GM19438 (cell line): ENCODE measurements around the gene CYP11A1.

Experiments used
- ATAC-seq: cut with Tn5 transposase; IDR thresholded peaks from one replicate; pipeline ENCODE4 v1.9.1; 2021; ENCODE audit warnings: low read depth; ENCODE audit not compliant: unreplicated experiment

Gene CYP11A1

DNA sequence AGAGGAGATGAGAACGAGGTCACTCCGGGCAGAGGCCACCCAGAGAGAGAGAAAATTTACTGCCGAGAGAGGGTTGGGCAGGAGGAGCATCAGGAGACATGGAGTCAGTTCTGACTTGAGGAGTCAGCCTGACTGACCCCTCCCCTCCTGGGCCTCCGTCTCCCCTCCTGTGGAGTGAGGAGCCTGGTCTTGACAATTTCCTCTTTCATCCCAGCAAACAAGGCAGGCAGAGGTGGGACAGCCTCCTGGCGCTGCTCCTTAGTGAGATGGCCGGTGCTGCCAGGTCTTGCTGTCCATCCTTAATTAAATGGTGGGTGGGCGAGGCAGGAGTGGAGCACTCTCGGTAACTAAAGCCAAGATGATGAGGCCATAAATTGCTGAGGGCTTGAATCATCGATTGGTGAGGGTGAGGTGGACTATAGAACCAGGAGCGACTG is 60.6 kb downstream of the CYP11A1 start:
- ATAC-seq, result no peak

DNA sequence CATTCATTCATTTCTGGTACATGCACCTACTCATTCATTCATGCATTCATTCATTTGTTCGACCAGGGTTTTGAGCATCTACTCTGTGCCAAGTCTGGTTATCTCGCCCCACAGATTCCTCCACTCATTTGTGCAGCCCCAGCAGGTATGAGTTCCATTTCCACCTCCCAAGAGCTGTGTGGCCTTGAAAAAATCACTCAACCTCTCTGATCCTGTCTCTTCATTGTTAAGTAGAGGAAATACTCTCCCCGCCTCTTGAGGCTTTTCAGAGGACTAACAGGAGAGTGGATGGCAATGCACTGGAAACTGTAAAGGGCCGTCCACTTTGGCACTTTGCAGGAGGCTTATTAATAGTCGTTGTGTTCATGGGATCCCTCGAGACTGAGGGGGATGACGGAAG is 61.8 kb downstream of the CYP11A1 start:
- ATAC-seq, result no peak

- ATAC-seq, result no peak
Measured at GRCh38 chr15:74304431-74304830, 63.0 kb downstream of the CYP11A1 start.

DNA sequence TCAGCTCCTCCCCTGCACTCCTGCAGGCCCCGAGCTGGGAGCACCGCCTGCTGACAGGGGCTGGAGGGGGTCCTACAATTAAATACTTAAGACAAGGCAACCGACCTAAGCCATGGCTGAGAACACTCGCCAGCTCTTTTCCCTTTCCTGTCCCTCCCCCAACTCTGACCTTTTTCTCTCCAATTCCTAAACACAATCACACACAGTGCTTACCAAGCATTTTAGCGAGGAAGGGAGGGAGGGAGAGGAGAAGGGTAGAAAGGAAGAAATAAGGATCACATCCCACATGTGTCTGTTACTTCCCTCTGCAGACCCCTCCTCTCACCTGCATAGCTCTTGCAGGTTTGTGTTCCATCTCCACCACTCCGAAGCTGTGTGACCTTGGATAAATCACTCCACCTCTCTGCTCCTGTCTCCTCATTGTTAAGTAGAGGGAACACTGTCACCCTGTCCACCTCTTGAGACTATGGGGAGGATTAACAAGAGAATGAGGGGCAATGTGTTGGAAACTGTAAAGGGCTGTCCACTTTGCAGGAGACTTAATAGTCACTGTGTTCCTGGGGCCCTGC is 63.6 kb downstream of the CYP11A1 start:
- ATAC-seq, result no peak

GRCh38 chr15:74302821-74303359 is 64.6 kb downstream of the CYP11A1 start:
- no peak for ATAC-seq

GRCh38 chr15:74301583-74302361 is 65.7 kb downstream of the CYP11A1 start:
- no peak for ATAC-seq

DNA sequence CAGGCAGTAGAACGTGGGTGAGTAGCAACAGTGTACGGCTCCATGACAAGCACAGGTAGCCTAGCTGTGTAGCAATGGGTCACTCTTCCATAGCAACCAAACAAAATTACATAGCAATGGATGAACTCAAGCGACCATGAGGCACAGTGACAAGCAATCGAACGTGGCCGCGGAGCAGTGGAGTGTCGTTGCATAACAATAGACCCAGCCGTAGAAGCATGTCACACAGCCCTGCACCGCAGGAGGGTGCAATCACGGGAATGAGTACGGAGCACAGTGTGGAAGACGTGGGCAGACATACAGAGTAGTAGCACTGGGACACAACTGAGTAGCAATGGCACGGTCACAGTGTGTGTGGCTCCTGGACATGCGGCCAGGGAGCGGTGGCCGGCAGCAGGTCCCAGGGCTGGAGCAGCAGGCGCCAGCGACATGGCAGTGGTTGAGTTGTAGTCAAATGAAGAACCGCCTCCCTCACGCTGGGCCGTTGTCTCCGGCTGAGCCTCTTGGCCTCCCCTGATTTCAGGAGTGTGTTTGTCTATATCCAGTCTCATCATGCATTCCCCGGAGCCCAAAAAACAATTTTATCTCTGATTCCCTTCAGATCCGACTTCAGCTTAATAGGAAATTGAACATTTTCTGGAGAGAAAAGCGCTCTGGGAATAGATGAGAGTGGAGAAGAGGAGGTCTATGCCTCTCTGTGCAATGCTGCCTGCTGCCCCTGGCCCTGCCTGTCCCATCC is 67.2 kb downstream of the CYP11A1 start:
- ATAC-seq, result no peak

DNA sequence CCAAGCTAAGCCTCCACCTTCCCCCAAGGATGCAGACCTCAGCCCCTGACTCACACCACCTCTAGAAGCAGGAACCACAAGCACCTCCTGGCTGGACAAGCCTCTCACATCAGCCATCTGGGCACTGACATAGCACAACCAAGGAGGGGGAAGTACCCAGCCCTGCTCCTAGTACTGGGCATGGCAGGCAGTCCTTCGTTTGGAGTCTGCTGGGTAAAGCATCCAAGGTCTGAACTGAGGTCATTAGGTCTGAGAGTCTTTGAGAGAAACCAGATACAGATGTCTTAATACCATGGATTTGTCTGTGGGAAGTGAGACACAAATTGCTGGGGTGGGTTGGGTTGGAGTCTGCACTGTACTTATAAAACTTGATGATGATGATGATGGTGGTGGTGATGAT is 69.6 kb downstream of the CYP11A1 start:
- no peak for ATAC-seq

DNA sequence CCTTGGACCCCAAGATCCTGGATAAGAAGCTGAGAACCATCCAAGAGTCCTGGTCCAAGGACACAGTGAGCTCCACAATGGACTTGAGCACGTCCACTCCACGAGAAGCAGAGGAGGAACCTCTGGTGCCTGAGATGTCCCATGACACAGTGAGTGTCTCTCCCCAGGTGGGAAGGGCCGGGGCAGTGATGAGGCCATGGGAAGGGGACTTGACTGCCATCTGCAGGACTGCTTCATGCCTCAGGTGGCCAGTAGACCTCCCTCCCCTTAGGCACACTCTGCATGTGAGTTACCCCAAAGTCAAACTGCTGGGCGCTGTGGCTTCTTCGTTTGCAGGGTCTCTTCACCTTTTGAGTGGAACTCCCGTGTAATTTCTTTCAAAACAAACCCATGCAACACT is 71.6 kb downstream of the CYP11A1 start:
- ATAC-seq, result no peak

DNA sequence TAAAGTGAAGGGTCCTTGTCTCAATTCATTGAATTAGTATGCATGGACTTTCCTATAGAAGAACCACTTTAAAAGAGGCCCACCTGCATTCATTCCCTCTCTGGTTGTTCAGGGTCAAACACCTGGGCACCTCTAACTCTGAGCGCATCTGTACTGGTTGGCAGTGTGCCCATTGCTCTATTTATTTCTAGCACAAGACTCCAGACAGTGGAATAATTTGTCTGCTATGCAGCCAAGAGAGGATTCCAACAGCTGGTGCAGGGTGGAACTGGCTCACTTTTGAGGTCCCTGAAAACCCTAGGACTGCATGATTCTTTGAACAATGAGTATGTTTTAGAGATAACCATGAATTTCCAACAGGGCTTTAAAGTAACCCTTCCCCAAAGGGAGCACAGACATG is 73.4 kb downstream of the CYP11A1 start:
- ATAC-seq, result no peak

DNA sequence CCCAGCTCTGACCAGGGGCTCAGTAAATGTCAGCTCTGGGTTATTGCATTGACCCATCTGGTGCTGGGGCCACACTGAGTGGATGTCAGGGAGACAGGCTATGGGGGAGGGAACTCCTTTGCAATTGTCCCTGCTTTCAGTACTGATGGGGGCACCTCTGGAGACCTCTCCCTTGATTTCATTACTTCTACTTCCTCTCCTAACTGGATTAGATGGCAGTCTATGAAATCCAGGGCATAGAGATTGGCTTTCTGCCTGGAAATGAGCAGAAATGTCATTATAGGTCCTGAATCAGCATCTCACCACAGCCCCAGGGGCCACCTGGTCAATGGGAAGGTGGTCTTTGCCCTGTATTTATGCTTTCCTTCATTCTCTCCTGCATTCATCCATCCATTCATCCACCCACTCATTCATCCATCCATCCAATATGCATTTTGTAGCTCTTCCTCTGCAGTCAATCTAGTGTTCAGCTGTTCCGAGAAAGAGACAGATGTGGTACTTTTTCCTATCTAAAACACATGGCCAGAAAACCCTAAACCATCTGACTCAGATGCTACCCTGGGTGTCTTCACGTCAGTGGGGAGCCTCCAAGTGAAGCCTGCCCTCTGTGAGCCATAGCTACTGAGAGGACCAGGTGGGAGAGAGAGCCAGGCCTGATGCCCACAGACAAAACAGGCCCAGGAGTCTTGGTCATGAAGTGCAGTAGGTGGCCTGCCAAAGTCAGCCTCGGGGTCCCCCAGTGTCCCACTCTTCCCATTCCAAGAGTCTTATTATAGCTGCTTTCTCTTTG is 74.2 kb downstream of the CYP11A1 start:
- no peak for ATAC-seq

DNA sequence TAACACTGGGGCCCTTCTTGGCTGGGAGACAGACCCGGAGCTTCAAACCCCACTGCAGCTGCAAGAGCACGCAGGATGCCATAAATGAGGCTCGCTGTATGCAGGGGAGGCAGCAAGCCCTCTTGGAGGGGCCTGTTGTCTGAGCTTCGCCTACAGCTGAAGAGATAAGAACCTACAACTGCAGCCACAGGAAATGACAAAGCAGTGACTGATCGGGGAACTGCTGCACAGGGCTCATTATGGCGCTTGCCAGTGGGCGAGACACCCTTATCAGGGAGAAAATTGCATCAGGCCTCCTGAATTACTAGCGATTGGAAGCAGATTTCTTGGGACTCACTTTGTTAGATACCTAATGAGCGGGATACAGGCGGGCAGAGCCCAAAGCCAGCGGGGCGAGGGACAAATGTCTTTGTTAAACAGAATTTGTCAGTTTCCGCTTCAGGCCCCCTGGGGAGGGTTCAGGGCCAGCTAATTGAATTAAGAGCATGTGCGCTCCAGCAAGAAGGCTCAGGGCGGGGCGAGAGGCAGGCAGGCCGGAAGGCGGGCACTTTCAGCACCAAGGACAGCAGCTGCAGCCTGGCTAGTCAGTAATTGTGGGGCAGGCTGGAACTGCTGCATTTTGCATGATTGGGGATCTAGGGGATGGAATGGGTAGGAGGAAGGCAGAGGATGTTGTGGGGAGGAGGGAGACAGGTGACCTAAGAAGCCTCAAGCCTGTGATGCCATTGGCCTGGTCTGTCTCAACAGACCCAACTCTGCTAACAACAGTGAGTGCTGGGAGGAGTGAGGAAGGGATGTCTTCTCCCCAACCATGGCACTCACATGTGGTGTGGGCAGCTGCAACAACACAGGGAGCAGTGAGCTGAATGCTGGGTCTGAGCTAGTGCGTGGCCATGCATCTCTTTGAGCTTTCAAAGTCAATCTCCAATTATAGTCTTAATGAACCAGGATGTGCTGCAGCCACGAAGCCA is 76.1 kb downstream of the CYP11A1 start:
- no peak for ATAC-seq

- ATAC-seq, result no peak
Measured at GRCh38 chr15:74290645-74291044, 76.8 kb downstream of the CYP11A1 start.

DNA sequence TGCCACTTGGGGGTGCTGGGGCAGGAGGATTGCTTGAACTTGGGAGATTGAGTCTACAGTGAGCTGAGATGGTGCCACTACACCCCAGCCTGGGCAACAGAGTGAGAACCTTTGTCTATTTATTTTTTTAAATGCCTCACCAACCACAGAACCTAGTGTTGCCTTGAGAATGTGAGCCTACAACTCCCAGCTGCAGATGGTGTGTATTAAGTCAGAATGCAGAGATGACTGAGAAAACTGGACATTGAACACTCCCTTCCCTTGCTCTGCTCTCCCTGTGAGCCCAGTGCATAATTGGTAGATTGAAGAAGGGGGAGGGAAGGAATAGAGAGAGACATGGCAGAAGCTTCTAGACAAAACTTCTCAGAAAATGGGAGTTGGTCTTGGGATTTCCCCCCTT is 77.8 kb downstream of the CYP11A1 start:
- no peak for ATAC-seq
